OCI-LY7 (cell line): ENCODE measurements around the gene COLEC12.

ENCODE experiments used
- EZH2phosphoT487 ChIP-seq: fragments of 200-600 bp; sonication (generic); IDR thresholded peaks from 2 replicates; pipeline ENCODE4 v1.6.1; 2018; ENCODE audit warnings: low read depth, borderline replicate concordance, mild to moderate bottlenecking, mixed run types, antibody characterized with exemption, low read length, moderate library complexity, mixed read lengths
- TF ChIP-seq, protein P1 (sequence below): fragments of 200-600 bp; sonication (generic); conservative IDR thresholded peaks from 2 replicates; pipeline ENCODE4 v1.5.1; 2014; ENCODE audit warnings: mild to moderate bottlenecking, antibody characterized with exemption, low read length, moderate library complexity, mixed read lengths

- TF ChIP-seq, protein P1, sequence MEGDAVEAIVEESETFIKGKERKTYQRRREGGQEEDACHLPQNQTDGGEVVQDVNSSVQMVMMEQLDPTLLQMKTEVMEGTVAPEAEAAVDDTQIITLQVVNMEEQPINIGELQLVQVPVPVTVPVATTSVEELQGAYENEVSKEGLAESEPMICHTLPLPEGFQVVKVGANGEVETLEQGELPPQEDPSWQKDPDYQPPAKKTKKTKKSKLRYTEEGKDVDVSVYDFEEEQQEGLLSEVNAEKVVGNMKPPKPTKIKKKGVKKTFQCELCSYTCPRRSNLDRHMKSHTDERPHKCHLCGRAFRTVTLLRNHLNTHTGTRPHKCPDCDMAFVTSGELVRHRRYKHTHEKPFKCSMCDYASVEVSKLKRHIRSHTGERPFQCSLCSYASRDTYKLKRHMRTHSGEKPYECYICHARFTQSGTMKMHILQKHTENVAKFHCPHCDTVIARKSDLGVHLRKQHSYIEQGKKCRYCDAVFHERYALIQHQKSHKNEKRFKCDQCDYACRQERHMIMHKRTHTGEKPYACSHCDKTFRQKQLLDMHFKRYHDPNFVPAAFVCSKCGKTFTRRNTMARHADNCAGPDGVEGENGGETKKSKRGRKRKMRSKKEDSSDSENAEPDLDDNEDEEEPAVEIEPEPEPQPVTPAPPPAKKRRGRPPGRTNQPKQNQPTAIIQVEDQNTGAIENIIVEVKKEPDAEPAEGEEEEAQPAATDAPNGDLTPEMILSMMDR, result no peak
- TF ChIP-seq EZH2phosphoT487, result no peak
Measured at GRCh38 chr18:396251-396555, 104.3 kb downstream of the COLEC12 start.
